ENCODE measurements around the gene PDE4D.

PDE4D gene

DNA sequence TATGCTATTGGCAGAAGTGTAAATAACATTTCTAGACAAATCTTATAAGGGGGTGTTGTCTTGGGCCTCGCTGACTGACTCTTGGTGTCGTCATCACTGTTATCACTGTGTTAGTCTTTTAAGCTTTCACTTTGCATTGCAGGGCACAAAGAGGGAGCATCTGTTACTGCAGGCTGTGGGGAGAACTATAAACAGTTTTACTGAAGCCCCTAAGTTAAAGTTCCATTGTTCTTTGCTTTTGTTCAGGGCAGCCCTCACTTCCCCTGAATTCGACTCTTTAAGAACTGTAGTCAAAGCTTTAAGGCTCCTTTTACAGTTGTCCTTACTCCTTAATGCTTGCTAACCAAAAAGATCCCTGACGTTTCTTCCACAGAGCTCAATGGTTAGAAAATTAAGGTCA lies 705.7 kb downstream of the PDE4D start:
- DNase-seq = no peak

DNA sequence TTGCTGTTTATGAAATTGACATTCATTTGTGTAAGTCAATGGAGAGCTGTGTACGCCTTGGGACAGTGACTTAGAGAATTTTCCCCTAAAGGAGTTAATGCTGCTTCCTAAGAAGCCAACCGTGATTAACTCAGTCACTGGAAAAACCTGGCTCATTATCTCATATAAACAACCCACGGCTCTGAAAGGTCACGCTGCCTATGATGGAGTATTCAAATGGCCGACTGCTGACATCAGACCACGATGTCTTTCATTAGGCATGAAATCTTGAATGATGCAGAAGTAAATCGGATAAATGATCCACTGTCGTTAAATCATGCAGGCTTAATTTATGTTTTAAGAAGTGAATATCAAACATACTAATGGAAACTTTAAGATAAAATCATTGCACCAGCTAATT lies 706.9 kb downstream of the PDE4D start:
- DNase-seq = no peak

DNA sequence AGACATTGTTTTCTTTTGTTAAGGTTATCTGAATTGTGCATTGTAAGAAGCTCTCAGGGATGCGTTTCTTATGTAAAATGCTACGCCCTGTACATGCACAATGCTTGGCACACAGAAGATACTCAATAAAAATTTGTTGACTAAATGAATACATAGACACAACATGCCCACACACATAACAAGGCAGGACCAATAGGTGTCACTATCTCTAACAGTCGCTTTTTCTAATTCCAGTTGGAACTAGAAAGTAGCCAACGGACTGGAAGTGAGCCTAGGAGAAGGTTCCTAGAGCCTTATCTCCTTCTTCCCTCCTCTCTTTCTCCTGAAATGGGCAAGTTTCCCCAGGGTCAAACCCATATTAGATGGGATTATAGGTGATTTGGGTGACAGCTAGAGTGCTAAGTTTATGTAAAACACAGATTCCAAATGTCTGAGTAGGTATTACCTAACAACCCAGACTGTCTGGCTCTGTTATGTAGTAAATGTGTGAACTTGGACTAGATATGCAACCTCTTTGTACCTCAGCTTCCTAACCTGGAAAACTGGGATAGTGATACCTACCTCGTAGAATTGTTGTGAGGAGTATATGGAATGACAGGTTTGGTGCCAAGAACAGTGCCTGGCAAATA lies 707.7 kb downstream of the PDE4D start:
- no peak for DNase-seq

DNA sequence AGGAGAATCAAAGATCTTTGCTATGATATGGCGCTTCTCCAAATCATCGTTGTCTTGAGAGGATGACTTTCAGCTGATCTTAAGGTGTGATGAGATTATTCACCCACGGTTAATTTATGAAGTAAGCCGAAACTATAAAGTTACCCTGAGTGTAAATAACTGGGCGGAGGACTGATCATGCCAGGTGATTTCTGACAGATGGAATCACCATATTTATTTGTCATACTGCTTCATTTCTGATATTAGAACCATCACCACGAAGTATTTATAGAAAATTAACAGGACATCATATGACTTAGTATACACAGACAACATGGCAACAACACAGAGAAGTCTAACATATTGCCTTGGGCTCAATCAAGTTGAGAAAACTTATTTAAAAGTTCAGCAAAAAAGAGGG lies 708.8 kb downstream of the PDE4D start:
- DNase-seq = no peak

DNA sequence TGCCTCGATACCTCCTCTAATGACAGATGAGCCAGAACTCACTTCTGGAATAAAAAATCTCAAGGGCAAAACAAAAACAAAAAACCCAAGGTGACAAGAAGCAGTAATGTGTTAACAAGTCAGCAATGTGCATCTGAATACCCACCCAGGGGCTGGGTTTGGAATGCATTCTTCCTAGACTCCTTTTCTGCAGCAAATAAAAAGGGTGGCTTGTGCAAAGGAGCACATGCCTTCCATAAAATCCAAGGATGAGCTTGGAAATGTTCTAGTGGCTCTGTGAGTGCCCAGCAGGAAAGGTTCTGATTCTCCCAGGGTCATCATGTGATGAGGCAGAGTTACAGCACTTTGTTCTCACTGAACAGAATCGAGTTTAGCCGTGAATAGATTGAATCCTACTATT lies 710.8 kb downstream of the PDE4D start:
- DNase-seq = no peak

DNA sequence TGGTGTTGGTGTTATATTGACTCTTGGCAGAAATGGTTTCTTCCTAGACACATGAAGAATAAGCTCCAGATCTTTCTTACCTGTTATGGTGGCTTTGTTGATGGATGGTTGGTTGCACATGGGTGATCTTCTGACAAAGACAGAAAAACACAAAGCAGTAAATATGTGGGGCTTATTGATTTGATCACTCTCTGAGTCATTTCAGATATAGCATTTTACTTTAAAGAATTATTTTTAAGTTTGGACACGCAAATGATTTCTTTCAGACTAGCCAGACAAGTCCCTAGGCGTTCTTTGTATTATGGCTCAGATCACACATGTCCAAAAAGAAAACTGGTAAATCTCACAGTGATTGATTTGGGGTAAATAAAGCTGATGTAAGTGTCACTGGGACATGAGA lies 713.0 kb downstream of the PDE4D start:
- no peak for DNase-seq

DNA sequence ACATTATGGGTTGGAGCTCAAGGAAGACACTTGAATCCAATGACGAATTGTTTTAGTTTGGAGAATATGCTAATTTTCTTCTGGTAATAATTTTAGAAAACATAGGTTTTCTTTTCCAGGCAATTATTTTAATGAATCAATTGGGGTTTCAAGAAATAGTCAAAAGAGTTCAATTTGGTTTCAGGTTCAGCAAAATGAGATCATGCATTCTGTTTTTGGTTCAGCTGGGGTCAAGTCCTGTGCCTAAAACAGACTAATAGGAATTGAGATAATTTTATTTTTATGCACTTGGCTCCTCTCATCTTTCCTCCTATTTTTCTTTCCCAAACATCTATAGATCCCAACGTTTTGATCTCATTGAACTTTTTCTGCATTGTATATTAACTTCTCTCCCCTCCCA lies 713.8 kb downstream of the PDE4D start:
- no peak for DNase-seq

DNA sequence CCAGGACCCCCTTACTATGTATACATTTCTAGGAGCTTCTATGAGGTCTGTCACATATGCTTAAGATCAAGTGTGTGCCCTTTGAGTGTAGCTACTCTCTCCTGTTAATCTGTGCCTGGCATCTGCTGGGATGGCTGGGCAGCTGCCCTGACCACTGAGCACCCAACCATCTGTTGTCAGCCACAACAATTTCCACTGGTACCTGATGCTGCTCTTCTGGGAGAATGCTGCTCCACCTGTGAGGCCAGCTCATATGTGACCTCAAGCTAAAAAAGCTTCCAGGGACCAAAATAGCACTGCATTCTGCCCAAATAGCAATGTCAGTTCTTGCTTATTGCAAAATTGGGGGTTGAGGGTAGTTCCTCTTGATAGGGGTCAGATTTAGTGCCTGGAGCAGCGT lies 715.0 kb downstream of the PDE4D start:
- DNase-seq = no peak

DNA sequence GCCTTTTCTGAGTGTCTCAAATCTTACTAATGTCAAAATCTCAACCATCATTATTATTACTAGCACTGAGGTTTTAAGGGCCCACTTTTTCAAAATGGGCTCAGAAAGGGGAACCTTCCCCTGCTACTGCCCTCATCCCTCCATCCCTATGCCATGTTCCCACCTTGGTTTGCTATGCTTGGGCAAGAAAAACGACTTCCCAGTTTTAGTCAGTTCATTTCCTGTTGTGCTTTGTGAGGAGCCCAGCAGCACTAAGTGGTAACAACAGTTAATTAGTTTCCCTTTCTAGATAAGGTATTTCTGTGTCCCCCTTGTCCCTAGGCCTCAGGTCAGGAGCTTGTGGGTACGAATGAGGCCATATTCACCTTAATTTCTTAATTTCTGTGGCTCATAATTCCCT lies 715.5 kb downstream of the PDE4D start:
- DNase-seq = no peak

DNA sequence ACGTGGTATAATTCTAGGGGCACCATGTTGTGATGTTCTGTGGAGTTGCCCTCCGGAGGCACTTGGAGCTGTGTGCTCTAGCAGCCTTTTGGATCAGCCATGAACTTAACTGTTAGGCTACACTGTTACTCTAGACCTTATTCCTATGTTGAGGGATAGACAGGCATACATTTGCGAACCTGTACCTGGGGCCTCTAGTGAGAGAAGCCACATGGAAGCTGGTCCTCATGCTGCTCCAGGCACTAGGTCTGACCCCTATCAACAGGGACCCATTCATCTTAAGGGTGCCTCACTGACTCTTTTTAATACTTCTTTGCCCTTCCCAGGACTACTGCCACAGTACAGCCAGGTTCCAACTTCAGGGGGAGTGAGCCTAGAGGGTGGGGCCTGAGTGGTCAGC lies 715.9 kb downstream of the PDE4D start:
- DNase-seq = no peak

DNA sequence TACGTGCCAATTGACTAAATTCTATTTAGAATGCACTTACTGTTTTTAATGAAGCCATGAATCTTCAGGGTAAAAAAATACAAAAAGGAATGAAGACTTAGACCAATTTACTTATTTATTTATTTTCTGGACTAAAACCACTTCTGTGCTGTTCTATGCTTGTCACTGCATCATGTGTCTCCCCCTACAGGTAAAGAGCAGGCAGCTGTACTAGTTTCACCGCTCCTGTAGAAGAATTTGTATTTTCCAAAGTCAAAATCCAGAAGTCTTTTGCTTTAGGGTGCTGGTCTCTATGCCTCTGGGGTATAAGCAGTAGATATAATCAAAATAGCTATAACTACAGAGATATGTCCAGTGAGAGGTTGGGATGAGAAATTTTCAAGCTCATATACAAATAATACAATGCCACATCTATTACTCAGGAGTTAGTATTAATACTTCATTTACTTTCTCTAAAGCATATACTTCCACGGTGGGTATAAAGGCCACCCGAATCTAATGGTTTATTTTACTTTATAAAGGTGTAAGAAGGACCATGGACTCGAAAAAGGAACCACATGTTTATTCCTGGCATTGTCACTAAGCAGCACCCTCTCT lies 719.2 kb downstream of the PDE4D start:
- DNase-seq = peak in 5 of 51 donors; percentile 3 to 9 (median 5)

DNA sequence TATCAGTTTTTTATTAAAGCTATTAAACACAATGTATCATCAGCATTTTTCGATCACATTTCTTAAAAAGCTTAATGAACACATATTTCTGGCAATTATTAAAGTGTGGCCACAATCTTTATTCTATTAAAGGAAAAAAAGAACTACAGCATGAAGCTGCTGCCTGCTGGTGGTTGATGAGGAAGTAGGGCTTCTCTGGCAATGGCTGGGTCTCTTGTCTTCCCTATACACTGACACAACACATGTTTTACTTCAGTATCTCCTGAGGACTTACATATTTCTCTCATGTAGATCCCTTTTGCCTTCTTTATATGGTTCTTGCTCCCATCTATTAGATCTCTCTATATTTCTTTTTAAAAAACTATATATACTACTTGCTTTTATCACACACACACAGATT lies 719.9 kb downstream of the PDE4D start:
- DNase-seq = no peak

DNA sequence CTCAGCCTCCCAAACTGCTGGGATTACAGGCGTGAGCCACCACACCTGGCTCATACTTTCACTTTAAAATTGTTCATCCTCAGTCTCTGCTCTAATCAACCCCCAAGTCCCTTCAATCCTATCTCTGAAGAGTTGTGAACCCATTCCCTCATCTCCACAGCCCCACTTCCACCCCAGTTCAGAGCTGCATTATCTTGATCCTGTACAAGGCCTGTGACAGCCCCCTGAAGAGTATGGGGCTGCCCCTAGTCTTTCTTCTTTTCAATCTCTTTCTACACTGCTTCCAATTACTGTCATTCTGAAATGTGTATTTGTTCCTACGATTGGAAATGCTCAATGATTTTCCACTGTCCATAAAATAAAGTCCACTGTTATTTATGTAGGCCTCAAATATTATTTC lies 722.4 kb downstream of the PDE4D start:
- no peak for DNase-seq

DNA sequence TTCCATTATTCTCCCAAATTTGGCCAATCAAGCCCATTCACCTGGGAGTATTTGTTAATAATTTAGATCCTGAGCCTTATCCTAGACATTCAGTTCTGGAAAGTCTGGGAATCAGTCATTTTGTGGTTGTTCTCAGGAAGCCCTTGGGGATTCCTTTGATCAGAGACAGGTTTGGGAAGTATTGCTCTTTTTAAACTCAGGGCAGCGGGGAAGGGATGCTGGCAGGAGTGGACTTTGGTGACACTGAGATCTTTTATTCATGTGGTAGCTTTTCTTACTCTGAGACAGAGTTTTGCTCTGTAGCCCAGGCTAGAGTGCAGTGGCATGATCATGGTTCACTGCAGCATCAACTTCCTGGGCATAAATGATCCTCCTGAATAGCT lies 723.8 kb downstream of the PDE4D start:
- DNase-seq = no peak

DNA sequence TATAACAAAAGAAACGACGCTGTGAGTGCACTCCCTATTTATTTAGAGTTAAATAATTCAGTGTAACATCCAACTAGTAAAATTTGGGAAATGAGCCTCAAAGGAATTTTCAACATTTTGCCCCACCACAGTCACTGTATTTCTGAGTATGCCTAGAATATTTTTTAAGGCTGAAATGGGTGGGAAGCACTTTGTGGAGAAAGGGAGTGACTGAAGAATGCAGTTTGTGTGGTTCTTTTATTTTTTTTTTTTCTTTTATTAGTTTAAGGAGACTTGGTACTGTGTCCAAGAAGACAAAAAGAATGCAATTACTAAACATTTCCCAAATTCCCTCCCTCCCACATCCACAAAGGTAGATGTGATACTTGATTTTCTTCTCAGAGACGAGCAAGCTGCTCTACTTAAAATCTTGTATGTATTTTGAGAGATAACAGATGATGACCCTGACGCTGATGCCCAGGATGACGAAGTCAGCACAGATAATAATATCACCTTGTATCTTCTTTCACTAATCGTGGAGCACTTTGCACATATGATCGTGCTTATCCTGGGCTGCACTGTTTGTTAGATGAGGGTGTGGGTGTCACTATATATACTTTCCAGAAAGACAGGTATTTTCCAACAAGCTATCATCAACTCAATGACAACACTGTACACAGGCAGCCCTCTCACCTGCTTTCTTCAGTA lies 724.3 kb downstream of the PDE4D start:
- no peak for DNase-seq

DNA sequence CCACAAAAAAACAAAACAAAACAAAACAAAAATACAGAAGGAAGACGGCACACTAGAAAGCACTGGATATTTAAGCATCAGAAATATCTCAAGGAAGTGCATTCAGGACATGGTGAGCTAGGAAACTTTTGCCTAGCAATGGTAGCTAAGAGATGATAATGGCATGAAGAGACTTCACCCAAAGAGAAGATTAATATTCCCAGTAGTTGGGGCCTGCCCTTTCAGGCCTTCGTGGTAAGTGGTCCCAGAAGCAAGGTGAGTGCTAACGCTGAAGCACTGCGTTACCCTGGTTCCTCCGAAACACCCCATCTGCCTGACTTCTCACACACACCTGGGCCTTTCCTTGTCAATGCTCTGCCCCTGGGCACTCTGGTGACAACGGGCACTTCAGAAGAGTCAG lies 725.5 kb downstream of the PDE4D start:
- no peak for DNase-seq

DNA sequence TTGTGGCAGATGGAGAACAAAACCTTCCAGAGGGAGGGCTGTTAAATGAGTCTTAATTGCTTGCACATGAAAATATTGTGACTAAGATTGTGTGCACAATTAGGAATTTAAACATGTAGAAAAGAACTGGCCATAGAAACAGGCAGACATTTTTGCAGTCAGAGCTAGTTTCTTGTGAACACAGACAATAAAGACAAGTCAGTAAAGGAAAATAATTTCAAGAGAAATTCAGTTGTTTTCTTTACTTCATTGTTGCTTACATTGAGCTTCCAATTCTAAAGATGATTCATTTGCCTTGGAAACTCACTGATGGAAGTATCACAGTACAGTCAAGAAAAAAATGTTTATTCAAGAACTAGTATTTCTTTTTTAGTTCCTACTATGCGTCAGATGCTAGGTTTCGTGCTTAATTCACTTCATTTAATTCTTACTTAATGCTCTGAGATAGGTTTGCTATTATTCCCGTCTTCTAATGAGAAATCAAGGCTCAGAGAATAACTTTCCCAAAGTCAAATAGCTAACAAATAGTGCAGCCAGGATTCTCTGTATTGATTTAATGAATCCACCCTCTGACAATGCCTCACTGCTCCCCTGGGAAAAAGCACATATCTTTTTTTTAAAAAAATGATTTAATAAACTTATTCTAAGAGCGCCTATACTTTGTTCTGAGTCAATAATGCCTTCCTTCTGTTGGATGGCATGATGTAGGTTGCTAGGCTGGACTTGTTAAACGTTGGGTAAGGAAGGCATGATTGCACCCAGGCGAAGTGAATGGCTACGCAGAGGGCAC lies 729.3 kb downstream of the PDE4D start:
- DNase-seq = no peak

DNA sequence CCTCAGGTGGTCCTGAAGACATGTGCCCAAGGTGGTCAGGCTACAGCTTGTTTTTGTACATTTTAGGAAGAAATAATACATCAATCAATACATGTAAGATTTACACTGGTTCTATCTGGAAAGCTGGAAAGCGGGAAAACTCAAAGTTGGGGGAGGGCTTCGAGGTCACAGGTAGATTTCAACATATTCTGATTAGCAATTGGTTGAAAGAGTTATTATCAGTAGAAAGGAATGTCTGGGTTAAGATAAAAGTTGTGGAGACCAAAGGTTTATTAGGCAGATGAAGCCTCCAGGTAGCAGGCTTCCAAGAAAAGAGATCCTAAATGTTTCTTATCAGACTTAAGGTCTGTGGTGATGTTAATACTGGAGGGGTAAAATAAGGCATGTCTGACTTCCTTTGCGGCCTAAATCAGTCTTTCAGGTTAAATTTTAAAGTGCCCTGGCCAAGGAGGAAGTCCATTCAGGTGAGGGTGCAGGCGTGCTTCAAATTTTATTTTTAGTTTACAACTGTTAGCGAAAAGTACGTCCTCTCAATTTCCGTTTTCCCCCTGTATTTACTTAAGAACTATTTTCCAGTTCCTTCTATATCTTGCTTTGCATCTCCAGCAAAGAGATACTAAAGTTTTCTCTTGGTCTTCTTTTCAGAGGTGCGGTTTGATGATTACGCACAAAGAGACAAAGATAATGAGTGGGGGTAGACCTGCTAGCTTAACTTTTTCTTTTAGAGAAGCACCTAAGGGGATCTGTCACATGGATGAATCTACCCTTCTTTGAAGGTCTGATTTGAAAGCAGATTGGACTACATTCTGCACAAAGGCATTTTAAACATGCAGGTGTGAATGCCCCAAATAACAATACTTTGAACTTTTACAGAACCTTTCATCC lies 732.1 kb downstream of the PDE4D start:
- DNase-seq = no peak

DNA sequence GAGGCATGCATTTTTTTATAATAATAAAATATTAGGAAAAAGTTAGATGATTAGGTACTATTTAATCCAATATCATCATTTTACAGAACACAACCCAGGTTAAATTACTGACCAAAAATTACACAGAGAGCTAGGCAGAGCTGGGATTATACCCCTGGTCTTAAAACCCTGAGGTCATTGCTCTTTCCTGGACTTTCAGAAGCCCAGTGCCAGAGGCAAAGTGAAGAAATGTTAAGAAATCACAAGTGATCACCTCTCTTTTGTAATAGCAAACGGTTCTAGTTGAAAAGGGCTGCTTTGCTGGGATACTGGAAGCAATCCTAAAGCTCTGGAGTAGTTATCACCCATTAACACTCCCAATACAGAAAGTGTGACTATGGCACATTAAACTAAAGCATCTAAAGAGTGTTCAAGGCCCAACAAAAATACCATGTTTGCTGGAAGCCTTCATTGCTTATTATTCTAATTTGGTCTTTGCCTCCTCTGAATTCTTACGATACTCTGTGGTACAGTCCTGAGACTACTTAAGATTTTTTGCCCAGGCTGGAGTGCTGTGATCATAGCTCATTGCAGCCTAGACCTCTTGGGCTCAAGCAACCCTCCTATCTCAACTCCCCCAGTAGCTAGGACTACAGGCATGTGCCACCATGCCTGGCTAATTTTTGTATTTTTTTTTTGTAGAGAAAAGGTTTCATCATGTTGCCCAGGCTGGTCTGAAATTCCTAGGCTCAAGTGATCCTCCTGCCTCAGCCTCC lies 734.7 kb downstream of the PDE4D start:
- DNase-seq = no peak

DNA sequence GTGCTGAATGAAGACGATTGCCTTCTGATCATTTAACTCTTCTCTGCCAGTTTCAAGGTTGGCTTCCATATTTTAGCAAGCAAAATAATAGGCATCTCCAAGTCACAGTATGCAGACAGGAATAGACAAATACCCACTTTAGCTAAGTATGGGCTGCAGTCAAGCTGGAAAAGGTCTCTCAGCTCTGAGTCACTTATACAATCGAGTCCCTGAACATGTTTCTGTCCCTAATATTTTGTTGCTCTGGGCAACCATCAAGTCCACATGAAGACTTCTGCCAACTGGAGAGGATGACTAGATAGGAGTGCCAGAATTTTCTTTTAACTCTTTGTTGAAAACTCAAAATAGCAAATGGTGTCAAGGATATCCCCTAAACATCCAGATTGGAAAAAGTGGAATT lies 735.4 kb downstream of the PDE4D start:
- no peak for DNase-seq

DNA sequence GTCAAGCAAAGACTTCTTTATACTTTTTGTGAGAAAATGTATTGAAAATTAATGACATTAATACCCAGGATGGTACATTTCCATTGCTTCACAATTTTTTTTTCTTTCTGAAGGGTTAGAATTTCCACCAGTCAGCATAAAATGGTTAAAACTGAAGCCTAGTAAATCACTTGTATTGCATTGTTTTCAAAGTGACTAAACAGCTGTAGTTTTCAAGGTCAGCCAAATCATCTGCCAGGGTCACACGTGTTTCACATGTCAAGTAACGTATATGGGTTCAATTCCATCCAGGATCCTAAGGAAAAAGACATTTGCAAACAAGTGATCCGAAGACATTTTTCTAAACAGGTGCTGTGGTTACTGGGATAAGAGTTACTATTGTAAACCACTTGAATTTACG lies 736.5 kb downstream of the PDE4D start:
- DNase-seq = no peak

Data from hypothalamus (tissue), 51 donors.